CD4-positive, alpha-beta T cell treated with Interleukin-4 for 4 hours (primary cell): Measurements from ENCODE around the gene KIRREL3.
A peak's percentile ranks its signal among the peaks of the same experiment; 100 is the strongest.

Experiments
- DNase-seq: peaks from one replicate; pipeline ENCODE4 v3.0.0-alpha.2; 2020

KIRREL3 gene

DNA sequence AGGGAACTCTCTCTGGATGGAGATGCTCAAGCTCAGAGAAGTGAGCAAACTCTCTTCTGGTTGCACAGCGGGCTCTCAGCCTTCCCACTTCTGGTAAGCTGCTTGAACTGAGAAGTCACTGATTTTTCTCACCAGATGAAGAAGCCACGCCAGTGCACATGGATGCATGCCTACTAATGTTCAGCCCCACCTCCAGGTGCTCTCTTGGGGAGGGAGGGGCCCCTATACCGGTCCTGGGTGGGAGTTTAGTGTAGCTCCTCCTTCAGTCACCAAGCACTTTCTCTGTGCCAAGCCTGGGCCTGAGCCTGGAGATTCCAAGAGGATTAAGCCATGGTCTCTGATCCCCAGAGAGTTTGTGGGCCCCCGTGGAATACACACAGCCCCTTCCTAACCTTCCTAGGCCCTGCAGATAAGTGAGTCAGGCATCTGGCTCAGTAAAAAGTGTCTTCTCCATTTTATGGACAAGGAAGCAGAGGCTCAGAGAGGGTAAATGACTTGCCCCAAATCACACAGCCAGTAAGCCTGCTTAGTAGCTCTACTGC, 502.9 kb downstream of the KIRREL3 start:
- no peak for DNase-seq

DNA sequence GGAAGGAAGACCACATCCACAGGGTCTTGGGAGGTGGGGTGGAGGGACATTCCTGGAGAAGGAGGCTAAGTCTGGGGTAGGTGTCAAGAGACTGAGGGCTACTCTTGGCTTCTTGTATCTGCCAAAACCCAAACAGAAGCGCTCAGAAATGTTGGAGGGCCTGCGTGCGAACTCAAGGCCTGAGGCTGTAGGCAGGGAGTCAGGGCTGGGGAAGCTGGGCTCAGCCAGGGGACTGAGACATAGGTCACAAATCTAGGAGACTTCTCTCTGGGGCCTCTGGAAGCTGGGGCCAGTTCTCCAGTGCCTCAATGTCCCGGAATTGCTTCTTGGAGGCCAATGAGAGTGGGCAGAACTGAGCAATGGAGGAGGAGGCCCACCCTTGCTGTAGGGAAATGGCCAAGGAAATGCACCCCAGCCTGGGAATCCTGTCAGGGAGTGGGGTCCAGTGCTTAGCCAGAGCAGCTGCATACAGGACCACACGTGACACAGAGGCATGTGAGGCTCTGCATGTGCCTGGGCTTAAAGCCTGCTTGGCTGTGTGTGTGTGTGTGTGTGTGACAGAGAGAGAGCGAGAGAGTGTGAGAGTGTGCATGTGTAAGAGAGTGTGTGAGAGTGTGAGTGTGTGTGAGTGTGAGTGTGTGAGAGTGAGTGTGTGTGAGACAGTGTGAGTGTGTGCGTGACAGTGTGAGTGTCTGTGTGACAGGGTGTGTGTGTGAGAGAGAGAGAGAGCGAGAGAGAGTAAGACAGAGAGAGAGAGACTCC, 503.8 kb downstream of the KIRREL3 start:
- DNase-seq: no peak

DNA sequence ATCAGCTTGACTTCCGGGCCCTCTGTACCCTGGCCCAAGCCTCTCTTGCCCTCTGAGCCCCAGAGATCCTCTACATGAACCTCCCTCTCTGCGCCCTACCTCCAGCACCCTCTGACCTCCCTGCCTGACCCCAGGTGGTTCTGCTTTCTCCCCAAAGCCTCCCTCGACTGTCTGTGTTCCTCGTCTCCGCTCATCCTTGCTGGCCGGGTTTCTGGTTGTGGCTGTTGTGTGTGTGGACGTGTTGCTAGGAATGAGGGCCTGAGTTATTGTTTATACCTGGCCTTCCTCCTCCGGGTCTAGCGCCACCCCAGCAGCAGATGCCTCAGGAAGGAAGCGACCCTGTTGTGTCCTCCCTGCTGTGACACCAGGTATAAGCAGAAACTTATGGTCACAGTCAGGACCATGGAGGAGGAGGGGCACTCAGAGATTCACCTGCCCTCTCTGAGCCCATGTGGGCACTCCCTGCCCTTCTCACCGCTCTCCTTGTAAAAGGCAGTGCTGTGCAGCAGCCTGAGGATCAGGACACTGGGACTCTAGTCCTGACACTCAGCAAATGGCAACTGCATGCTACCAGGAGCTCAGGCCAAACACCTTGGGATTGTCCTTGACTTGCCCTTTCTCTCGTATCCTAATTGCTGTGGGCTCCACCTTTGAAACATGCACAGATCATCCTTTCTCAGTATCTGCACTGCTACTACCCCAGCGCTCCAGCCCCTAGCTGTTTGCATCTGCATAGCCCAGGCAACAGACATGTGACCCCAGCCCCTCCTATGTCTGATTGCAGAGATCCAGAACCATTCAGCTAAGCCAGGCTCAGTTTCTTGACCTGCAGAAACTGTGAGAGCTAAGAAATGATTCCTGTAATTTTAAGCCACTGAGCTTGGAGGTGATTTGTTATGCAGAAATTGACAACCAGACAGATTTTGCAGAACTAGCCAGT, 505.0 kb downstream of the KIRREL3 start:
- DNase-seq: no peak

DNA sequence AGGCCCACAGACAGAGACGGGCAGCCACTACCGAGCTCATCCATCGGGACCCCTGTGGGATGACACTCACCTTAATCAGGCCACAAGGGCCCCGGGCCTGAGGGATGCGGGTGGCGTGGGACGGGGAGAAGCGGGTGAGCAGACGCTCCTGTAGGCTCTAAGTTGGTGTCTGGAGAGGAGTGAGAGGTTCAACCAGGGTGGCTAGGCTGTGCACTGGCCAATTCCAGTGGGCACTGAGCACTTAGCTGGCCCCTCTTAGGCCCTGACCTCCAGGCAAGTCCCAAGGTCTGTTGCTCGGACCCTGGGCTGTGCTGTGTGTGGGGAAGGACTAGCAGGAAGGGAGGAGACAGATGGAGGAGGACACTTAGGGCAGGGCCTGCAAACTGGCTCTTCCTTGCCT, 505.7 kb downstream of the KIRREL3 start:
- no peak for DNase-seq

DNA sequence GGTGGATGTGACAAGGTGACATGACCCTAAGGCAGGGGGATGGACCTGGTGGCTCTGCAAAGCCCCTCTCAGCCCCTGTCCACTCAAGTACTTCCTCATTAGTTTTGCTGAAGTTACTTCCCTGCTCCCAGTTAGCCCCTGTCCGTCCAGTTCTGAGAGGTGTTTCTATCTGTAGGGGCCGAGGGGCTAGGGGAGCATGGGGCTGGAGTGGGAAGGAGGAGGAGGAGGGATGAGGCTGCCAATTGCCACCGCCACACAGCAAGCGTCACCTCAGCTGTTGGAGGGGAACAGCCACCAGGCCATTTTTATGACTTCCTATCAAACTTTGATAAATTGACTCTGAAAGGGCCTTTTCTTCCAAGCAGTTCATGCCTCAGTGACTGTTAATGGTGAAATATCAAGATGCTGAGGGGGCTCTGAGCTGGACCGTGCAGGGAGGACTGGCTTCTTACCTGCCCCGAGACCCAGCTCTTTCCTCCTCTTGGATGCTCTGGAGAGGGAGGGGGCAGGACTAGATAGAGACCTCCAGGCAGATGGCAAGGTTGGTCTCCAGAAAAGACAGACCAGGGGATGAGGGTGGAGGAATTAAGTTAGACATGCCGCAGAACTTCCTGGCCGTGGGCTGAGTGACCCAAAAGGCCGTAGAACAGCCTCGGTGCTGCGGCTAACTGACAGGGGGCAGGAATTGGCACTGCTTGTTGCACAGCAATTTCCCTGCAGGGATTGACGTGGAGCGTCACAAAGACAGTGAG, 508.1 kb downstream of the KIRREL3 start:
- DNase-seq: no peak

DNA sequence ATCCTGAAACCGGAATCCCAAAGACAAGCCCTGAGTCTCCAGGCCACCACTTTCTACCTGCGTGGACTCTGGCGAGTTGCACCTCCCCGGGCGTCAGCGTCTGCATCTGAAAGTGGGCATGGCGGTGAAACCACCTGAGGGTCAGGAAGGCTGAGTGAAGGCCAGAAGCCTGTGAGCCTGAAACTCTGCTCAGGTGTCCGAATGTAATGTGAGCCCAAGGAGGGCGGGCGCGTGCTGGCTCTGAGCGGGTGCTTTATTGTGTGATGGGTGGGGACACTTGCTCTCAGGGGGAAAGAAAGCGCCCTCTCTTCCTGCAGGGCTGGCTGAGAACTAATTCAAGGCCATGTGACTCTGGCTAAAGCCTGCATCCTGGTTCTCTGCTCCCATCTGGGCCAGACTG, 509.5 kb downstream of the KIRREL3 start:
- no peak for DNase-seq

DNA sequence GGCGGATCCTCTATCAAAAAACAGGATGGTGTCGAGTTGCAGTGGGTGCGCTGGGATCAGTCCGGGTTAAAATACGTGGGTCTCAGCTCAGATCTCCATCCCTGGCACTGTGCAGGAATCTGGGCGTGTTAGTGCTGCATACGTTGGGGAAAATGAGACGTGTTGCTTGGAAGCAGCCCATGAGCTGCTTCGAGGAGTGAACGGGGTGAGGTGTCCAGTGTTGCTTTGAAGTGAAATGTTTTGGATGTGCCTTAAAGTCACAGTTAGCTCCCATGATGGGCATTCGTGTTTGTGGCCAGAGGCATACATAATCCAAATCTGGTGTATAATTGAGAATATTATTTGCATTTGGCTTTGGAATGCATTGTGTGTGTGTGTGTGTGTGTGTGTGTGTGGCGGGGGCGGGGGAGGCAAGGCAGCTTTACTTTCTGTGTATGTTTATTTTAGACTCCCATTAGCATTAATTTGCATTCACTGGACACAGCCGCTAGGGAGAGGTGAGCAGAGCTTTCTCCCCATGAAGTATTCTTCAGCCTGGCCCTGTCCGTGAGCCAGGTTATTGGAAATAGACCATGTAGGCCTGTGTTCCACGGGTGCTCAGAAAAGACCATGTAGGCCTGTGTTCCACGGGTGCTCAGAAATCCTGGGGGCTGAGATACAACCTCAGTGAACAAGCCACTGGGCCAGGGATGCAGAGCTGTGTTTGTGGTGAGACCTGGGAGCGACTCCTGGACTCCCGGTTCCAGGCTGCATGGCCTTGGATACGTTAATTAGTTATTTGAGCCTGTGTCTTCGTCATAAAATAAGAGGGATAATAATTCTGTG, 510.5 kb downstream of the KIRREL3 start:
- no peak for DNase-seq

DNA sequence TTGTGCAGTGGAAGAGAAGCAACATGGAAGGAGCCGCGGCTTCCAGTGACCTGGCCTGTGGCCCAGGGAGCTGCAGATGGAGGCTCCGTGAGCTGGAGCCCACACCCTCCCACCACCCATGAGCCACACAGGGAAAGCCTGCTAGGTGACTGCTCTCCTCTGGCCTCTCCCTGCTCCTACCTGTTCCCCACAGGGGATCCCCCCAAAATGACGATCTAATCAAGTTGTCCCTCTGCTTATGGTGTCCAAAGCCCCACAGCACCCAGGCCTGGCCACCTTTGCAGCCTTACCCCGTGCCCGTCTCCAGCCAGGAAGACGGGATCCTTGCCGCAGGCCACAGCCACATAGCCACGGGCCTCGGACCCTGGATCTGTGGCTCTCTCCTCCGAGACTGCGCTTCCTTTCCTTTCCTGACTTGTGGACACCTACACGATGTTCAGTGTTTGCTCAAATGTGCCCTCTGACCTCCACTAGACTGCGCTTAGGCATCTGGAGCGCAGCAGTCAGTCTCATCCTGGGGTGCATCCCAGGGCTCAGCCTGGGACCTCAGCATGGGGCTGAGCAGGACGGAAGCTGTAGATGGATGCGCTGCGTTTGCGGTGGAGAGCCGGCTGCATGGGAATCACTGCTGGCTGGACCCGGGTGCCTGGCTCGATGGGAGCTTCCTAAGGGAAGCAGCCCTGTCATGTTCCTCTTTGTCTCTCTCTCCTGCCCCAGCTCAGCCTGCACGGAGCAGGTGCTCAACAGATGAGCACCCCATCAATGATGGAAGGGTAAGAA, 511.8 kb downstream of the KIRREL3 start:
- no peak for DNase-seq

DNA sequence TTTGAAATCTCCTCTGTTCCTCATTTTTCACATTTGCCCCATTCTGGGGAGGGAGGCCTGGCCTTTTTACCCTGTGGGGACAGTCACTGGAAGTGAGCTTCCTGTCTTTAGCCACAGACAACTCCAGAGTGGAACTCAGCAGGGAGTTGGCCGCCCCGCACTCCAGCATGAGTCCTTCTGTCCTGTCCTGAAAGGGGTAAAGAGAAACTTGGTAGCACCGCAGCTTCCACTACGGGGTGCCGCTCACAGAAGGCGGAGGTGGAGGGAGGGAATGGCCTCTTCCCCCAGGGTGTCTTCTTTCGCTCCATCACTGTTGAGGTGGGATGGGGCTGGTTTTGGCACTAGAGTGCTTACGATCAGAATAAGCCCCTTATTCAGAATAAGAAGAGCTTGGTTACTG, 512.9 kb downstream of the KIRREL3 start:
- no peak for DNase-seq

DNA sequence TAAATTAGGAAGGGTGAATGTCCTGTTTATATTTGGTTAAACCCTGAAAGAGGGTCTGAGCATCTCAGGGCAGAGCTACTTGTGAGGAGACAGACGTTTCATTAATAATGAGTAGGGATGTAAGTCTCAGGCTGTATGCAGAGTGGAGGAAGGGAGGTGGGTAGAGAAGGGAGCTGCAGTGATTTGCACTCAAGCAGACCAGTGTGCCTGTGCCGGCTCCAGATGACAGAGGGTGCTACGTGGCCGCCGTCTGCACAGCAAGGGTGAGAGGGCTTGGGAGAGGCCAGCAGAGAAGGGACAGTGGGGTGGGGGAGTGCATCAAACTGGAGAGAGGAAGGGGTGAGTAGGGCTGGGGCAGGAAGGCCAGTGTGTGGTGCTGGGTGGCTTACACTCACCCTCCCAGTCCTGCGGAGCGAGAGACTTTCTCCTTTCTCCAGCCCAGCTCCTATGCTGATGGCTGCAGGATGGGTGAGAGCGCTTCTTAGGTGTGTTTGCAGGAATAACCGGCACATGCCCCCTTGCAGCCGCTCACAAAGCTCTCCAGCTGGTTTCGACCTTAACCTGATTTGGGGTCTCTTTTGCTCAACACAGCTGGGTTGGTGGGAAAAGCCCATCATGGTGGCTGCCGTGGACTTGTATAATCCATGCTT, 514.5 kb downstream of the KIRREL3 start:
- DNase-seq: no peak

DNA sequence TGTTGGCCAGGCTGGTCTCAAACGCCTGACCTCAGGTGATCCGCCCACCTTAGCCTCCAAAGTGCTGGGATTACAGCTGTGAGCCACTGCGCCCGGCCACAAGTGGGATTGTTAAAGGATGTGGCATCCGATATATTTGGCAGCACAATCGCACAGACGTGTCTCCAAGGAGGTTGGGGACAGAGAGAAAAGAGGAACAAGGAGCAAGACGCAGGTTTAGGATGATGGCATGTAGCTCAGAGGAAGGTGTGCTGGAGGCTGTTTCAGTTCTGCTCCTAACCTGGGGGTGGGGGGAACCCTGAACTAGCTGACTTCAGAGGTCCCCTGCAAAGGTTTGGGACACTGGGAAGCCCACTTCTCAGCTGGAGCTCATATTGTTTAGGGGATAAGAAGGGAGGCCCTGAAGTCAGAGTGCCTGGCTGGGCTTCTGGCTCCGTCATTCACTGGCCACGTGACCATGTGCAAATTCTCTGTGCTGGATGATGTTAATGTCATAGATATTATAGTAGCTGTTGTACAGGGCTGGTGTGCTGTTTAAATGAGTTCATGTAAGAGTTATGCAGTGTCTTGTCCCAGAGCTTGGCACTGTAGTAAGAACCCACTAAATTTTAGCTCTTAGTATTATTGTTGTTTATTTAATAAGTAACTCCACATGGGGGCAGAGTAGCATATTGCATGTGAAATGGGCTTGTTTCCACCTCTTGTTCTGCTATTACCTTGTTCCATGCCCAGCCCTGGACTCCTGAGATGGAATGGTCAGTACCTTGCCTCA, 515.4 kb downstream of the KIRREL3 start:
- DNase-seq: no peak

DNA sequence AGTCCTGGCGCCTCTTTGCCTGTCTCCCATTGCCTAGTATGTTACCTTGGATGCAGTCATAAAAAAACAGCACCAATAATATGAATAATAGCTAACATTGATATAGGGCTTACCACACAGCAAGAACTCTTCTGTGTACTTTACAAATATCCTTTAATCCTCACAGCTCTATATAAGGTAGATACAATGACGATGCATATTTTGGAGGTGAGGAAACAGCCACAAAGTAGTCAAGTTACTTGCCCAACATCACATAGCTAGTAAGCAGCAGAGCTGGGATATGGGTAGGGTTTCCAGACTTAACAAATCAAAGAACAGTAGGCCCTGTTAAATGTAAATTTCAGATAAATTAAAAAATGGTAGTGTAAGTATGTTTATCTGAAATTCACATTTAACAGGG, 516.3 kb downstream of the KIRREL3 start:
- no peak for DNase-seq

DNA sequence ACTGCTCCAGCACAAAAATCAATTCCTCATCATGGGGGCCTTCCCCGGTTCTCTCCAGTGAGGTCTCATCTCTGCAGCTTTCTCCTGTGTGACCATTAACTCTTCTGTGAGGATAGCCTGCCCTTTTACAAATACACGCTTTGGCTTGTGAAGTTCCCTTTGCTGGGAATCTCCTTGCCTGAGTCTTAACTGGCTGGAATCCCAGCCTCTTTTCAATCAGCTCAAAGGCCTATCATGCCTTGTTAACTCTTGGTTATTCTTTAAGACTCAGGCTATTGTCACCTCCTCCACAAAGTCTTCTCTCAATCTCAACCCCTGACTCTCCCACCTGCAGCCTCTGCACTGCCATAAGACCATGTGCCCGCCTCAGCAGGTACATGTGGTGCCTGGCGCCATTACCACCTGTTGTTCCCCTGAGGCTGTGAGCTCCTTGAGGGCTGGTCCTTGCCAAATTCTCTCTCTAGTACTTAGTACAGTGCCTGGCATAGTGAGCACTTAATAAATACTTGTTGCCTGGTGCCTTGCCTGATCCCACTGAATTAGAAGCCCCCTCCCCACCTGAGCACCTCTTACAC, 516.9 kb downstream of the KIRREL3 start:
- no peak for DNase-seq

DNA sequence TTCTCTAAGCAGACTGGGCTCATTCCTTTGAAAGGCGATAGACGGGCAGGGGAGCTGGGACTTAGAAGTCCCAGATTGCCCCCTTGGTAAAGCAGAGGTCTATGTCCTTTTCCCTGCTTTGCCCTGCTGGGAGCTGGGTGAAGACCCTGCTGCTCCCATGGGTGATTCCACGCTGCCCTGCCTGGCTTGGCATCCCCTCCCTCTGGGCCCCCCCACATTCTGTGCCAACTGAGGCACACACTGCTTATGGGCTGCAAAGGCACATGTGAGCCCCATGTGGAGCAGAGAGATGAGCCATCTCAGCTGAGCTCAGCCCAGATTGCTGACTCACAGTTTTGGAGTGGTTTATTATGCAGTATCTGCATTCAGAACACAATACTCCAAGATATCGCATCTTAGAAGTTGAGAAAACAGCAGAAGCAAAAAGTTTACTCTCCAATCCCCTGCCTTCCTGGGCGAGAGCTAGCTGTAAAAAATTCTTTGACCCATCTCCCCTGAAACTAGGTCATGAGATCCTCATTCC, 517.9 kb downstream of the KIRREL3 start:
- DNase-seq: no peak

DNA sequence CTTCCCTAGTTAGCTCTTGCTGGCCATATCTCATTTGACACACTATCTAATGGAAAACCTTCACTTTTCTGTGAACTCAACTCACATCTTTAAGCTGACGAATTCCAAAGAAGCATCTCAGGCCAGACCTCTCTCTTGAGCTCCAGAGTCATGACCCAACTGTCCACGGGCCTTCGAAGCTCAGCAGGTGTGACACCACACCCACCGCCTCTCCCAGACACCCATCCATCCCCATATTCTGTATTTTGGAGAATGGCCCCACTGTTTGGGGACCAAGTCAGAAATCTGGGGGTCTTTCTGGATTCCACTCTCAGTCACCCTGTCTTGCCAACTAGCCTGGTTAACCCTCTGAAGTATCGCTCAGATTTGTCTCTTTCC, 519.3 kb downstream of the KIRREL3 start:
- no peak for DNase-seq

DNA sequence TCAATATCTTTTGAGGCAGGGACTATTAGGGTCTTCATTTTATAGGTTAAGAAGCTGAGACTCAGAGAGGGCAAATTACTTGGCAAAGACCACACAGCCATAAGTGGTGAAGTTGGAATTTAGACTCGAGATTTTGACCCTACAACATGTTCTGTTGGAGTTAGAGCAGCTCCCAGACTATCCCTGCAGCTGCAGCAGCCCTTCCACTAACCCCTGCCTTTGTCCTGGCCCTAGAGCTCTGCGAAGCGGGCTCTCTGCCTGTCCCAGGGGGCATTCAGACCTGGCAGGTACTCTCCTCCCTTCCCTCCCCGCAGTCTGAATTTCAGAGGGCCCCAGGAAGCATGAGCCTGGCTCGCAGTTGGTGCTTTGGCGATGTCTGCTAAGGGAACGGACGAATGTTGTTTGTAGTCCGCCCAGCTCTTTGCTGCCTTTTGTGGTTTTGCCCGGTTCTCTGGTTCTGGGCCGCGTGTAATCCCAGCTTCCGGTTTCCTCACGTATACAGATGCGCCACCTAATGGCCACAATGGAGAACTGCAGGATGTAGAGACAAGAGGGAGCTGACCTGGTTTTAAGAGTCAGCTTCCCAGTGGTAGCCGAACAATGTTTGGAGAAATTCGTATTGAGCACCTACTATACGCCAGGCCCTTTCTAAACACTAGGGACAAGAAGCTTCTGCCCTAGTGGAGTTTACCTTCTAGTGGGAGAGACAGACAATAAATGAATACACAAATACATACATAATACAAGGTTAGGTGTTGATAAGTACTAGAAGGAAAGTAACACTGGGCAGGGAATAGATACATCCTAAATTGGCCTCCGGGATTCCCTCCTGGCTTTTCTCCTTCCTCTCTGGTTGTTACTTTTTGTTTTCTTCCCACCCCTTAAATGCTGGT, 519.9 kb downstream of the KIRREL3 start:
- peak; percentile 72 for DNase-seq

DNA sequence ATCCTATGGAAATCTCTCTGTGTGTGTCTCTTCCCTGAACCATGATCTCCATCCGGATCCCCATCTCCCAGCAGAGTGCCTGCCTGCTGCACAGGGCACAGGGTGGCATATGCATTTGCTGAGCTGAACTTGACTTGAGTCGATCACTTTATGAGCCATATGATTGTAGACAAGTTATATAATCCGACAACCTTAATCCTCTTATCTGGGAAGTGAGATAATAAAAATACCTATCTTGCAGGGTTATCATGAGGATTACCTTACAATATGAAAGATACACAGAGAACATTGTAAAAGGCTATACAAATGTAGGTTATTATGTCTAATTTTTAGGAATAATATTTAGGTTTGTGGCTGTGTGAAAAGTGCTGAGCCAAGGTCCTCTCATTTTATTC, 520.6 kb downstream of the KIRREL3 start:
- DNase-seq: no peak

DNA sequence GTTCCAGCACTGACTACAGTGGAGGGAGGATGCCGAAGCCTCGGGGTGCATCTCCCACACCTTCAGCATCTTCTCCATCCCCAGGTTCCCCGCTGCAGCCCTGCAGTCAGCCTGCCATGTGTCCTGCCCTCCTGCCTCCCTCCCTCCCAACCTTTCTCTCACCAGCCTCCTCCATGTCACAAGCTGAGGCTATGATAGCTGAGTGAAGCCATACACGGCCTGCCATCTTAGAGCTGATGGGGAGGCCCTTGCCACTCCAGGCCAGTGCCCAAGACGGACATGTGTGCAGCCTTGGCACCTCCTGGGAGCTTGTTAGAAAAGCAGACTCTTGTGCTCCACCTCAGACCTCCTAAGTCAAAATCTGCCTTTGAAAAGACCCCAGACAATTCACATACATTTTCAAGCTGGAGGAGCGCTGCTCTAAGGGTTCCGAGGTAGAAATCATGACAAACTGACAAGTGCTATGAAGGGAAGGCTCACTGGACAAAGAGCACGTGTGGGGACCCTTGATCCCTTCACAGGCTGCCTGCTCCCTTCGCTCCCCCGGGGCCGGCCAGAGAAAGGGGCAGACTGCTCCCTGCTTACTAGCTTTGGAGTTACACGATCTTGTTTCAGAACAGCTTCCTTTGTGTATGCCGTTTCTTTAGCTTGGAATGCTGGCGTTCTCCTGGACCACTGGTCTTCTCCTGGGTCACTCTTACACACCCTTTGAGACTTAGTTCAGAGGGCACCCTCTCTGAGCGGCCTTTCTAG, 521.2 kb downstream of the KIRREL3 start:
- no peak for DNase-seq
